ENCODE measurements around the gene POLRMT. TPM values are rescaled to one million over a fixed set of nuclear protein-coding genes. Genes with fewer than 3 reads are reported as not detected.
"Not testable (repeated sequence)": the region's sequence is repeated elsewhere in the genome, so short reads cannot be mapped to it uniquely, and the experiment has no call there.

The POLRMT gene
- total RNA-seq, 4 donors from 2014 or later: 23.2 to 39.7 (median 33.1) TPM

DNA sequence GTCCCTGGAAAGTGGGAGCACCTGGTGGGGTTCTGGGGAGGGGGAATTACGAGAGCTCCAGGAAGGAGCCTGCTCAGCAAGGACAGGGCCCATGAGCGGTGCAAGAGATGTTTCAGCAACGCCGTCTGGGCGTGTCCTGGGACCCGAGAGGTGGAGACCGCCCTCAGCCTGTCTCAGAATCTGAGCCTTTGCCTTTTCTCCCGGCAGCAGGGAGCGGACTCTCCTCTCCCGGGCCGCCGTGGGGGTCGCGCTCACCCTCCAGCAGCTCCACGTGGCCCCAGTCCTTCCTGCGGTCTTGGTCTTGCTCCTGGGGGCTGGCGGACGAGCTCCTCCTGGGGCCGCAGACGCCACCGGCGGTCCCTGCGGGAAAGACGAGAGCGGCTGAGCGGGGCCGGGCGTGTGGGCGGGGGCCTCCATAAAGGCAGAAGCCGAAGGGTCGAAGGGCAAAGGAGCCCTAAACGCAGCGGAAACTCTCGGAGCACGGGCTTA lies 714 bp downstream of the POLRMT start:
- Histone ChIP-seq H3K9me3 (no peaks in the 10 kb centered on the region), H3K27ac (no peak overlapping the region), H3K36me3 (peaks cover 3 to 12% of the 10 kb centered on the region in 2 donors), H3K27me3 (no peaks in the 10 kb centered on the region), H3K4me1 (peaks cover 16 to 21% of the 10 kb centered on the region in 2 donors), H3K4me3 (replicated peaks in 1 of 3) (peak overlapping the region; percentile 22 to 90 (median 78))
- 2 to 9% methylated on average over 16 to 25 of the region's 35 CpGs for WGBS, 2 donors
- intact Hi-C loops (cut with DNase I): no loop called here
- TF ChIP-seq CTCF (IDR thresholded peaks at IDR 0.05): no peak
- no peak for TF ChIP-seq POLR2A (IDR thresholded peaks at IDR 0.05)
- DNase-seq: peak in 1 of 2 donors; percentile 20

GRCh38 chr19:629961-630714 lies 3.2 kb downstream of the POLRMT start:
- TF ChIP-seq CTCF (IDR thresholded peaks at IDR 0.05): no peak
- no peak for TF ChIP-seq POLR2A (IDR thresholded peaks at IDR 0.05)
- H3K4me1 ChIP-seq: peaks cover 16 to 21% of the 10 kb centered on the region in 2 donors
- no peak overlapping the region for H3K27ac ChIP-seq
- 93 to 98% methylated on average over 28 to 30 of the region's 30 CpGs for WGBS, 2 donors
- H3K27me3 ChIP-seq: no peaks in the 10 kb centered on the region
- no peak overlapping the region for H3K4me3 ChIP-seq (replicated peaks in 1 of 3)
- peaks cover 10 to 12% of the 10 kb centered on the region in 2 donors for H3K36me3 ChIP-seq
- no peaks in the 10 kb centered on the region for H3K9me3 ChIP-seq
- no peak for DNase-seq
- intact Hi-C loops (cut with DNase I): no loop called here

DNA sequence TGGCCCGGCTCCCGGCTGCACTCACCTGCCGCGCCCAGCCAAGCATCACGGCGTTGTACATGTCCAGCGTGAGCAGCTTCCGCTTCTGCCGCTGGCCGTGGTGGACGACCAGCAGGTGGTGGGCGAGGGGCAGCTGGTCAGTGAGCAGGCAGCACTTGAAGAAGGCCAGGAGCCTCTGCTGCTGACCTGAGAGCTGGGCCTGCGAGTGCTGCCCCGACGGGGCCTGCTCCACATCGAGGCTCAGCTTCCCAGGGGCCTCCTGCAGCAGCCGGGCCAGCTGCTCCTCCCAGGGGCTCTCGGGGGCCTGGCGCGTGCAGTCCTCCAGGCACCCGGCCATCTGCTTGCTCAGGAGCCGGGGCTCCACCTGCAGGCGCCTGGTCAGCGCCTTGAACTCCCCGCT lies 3.8 kb downstream of the POLRMT start:
- intact Hi-C loops (cut with DNase I); H3K4me3 ChIP-seq (replicated peaks in 1 of 3); H3K27me3 ChIP-seq; H3K9me3 ChIP-seq; H3K27ac ChIP-seq; DNase-seq: not testable (repeated sequence)
- peaks cover 15 to 19% of the 10 kb centered on the region in 2 donors for H3K4me1 ChIP-seq
- 74 to 75% methylated on average over 23 to 25 of the region's 25 CpGs for WGBS, 2 donors
- peaks cover 12 to 13% of the 10 kb centered on the region in 2 donors for H3K36me3 ChIP-seq

- Histone ChIP-seq H3K4me3 (replicated peaks in 1 of 3) (no peak overlapping the region), H3K9me3 (no peaks in the 10 kb centered on the region), H3K27me3 (no peaks in the 10 kb centered on the region), H3K4me1 (peaks cover 8 to 13% of the 10 kb centered on the region in 2 donors), H3K36me3 (peaks cover 17 to 27% of the 10 kb centered on the region in 2 donors), H3K27ac (no peak overlapping the region)
- TF ChIP-seq POLR2A (IDR thresholded peaks at IDR 0.05): no peak
- TF ChIP-seq CTCF (IDR thresholded peaks at IDR 0.05): peak in 1 of 6 experiments; percentile 7
- intact Hi-C loops (cut with DNase I): no loop called here
- no peak for DNase-seq
- WGBS, 2 donors: 86 to 91% methylated on average over 19 of the region's 19 CpGs
Observed at GRCh38 chr19:628168-628567, 5.2 kb downstream of the POLRMT start.

- WGBS, 2 donors: 95 to 97% methylated on average over 7 of the region's 7 CpGs
- H3K9me3 ChIP-seq; H3K4me1 ChIP-seq; DNase-seq; H3K27me3 ChIP-seq; H3K27ac ChIP-seq; intact Hi-C loops (cut with DNase I); H3K4me3 ChIP-seq (replicated peaks in 1 of 3): not testable (repeated sequence)
- H3K36me3 ChIP-seq: peaks cover 29 to 43% of the 10 kb centered on the region in 2 donors
Observed at GRCh38 chr19:626566-626965, 6.8 kb downstream of the POLRMT start.

GRCh38 chr19:625257-625656 lies 8.1 kb downstream of the POLRMT start:
- H3K27me3 ChIP-seq: no peaks in the 10 kb centered on the region
- 94 to 95% methylated on average over 5 of the region's 5 CpGs for WGBS, 2 donors
- intact Hi-C loops (cut with DNase I): no loop called here
- no peak for TF ChIP-seq POLR2A (IDR thresholded peaks at IDR 0.05)
- no peak for TF ChIP-seq CTCF (IDR thresholded peaks at IDR 0.05)
- H3K4me1 ChIP-seq: no peaks in the 10 kb centered on the region
- no peak overlapping the region for H3K4me3 ChIP-seq (replicated peaks in 1 of 3)
- no peak for DNase-seq
- H3K27ac ChIP-seq: no peak overlapping the region
- H3K36me3 ChIP-seq: peaks cover 39 to 46% of the 10 kb centered on the region in 2 donors
- no peaks in the 10 kb centered on the region for H3K9me3 ChIP-seq
